Right forelimb (tissue), 1 donor: ENCODE data around the gene FKBP7.
"Not testable (repeated sequence)": the region's sequence is repeated elsewhere in the genome, so short reads cannot be mapped to it uniquely, and the experiment has no call there.

Experiments used
- DNase-seq: peaks from one replicate; pipeline ENCODE4 v3.0.0-alpha.2; 2018

Gene FKBP7, protein sequence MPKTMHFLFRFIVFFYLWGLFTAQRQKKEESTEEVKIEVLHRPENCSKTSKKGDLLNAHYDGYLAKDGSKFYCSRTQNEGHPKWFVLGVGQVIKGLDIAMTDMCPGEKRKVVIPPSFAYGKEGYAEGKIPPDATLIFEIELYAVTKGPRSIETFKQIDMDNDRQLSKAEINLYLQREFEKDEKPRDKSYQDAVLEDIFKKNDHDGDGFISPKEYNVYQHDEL

DNA sequence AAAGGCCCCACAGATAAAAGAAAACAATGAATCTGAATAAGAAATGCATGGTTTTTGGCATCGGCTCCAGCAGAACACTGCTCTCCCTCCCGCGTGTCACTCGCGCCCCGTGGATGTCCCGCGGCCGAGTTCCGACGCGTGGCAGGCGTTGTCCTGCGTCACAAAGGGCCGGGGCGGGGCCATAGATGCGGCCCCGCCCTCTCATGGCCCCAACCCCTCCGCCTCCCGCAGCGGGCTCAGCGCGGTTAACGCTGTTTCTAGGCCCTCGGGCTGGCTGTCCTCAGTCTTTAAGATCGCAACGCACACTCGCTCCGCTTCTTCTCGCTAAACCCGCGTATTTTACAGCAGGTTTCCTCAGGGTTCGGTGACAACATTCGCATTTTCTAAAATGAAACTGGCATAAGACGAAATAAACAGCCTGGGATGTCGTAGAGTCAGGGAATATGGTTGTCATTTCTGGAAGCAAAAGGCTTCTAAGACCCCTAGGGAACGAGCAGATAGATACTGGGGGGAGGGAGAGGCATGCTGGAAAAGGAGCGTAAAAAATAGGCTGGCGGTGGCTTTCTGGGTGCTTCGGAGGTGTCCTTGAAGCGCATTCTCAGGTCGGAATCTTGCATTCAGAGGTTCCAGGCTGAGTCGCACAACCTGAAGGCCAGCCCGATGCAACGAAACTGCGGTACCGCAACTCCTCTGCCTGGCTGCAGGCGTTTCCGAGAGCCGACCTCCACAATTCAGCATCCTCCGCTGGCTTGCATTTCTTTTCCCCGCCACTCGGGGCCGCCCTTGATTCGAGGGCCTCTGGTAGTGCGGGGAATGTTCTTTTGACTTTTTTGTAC lies at the start of gene FKBP7:
Gene FKBP7, minus strand, starts transcription at position 162 of the 836 bp plus-strand sequence. Its CDS starts 101 bp downstream, at position 61.
- peak; percentile 91 for DNase-seq

GRCh38 chr2:178527592-178527991 lies 49.2 kb upstream of the FKBP7 start:
- DNase-seq: no peak

GRCh38 chr2:178526256-178526655 lies 47.9 kb upstream of the FKBP7 start:
- DNase-seq: no peak

DNA sequence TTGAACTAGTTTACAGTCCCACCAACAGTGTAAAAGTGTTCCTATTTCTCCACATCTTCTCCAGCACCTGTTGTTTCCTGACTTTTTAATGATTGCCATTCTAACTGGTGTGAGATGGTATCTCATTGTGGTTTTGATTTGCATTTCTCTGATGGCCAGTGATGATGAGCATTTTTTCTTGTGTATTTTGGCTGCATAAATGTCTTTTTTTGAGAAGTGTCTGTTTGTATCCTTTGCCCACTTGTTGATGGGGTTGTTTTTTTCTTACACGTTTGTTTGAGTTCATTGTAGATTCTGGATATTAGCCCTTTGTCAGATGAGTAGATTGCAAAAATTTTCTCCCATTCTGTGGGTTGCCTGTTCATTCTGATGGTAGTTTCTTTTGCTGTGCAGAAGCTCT lies 47.1 kb upstream of the FKBP7 start:
- not testable (repeated sequence) for DNase-seq

GRCh38 chr2:178525010-178525409 lies 46.6 kb upstream of the FKBP7 start:
- not testable (repeated sequence) for DNase-seq

- DNase-seq: no peak
Measured at GRCh38 chr2:178523596-178524134, 45.3 kb upstream of the FKBP7 start.

DNA sequence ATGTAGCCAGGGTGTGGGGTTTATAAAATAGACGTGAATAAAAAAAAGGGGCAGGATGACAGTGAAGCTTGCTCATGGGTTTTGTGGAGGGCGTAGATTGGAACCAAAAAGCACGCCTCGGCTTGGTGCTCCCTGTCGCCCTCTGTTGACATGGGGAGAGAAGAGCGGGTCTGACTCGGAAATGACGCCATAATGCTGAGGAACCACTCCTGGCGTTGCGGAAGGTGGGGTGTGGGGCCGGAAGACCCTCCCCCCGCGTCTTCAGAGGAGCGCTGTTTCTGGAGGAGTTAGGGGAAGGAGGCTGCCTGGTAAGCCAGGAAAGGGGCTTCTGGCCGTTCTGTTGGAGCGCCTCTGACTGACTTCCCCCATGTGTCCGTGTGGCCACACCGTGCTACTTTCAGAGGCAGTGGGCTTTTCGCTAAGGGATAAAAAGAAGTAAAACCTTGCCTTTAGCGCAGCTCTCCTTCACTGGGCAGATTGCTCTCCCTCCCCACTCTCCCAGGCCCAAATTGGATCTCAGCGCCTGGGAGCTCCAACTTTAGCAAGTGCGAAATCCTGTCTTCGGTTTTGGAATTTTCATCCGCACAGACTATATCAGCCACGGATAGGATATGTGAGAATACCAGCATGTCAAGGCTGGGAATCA lies 44.7 kb upstream of the FKBP7 start:
- DNase-seq: peak; percentile 87

- DNase-seq: no peak
Measured at GRCh38 chr2:178521304-178522150, 43.1 kb upstream of the FKBP7 start.

DNA sequence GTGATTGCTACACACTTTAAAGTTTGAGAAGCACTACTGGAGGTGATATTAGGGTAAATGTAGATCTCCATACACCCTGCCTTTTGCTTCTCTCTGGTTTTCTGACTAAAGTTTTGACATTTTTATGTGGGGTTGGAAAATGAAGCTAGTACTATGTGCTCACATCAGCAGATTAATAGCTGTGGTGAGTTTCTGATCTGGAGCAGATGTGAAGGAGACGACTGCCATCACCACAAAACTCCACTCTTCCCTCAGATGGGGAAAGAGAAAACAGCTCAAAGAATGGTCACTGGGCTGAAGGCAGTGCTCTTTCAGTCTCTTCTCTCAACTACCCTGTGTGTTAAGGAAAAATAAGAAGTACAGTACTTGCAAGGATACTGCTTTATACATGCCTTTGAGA lies 39.1 kb upstream of the FKBP7 start:
- no peak for DNase-seq

DNA sequence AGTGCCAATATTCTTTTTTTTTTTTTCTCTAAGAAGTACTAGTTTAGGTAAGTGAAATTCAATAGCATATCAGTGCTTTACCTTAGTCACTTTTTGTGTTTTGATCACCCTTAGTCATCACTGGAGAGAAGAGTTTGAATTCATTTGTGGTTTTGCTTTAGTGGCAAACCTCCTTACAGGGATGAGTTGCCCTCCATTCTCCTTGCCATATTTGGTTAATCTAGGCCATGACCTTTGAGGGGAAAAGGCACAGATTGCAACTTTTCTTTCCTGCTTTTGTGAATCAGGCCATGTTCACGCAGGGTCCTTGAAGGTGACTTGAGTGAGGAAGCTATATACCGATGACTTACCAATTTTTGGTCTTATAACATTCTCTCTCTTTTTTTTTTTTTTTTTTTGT lies 36.3 kb upstream of the FKBP7 start:
- no peak for DNase-seq

GRCh38 chr2:178513876-178514275 lies 35.5 kb upstream of the FKBP7 start:
- DNase-seq: no peak

DNA sequence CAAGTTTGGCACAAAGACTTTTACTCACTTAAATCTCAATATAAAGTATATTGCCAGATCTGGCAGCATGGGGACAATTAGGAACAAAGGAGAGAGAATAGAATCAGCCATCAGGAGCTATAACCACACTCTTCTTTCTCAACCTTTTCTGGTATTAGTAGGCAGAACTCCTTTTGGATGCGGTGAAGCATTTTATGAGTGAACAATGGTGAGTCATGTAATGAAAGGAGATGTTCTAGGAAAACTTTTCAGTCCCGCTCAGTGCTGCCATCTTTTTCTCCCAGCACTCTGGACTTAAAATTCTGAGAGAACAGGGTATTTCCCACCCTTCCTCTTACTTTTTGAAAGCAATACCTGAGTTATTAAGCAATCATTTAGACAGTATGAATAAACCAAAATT lies 34.1 kb upstream of the FKBP7 start:
- no peak for DNase-seq

GRCh38 chr2:178510384-178510783 lies 32.0 kb upstream of the FKBP7 start:
- no peak for DNase-seq

DNA sequence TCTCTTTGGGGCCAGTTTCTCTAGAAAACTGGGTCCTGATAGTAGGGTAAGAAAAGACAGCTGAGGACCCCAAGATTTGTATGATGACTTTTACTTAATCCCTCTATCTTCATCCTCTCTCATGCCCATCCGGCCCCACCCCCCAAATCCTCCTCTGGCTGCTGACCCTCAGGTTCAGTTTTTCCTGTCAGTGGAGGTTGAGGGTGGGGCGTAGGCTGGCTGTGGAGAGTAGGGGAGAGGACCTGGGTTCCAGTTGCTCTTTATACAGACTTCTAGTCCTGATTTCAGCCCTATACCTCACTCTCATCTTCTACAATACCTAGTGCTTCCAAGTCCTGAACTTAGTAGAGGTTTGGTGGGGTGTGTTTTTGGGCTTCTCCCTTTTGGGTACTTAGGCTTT lies 30.2 kb upstream of the FKBP7 start:
- no peak for DNase-seq

DNA sequence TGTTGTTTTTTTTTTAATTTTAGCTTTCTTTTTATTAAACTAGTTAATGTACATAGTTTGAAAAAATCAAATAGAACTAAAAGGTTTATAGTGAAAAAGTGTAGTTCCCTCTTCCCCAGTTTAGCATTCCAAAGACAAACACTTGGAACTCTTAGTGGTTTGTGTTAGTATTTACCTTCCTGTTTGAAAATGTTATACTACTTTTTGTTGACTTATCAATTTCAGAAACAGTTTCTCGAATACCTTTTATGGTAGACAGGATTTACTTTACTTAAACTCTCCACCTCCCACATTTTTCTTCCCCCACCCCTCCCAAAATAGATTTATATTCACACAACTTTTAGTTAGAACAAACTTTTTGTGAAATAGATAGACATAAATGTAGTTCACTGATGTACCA lies 28.5 kb upstream of the FKBP7 start:
- DNase-seq: no peak

- DNase-seq: no peak
Measured at GRCh38 chr2:178506524-178506923, 28.1 kb upstream of the FKBP7 start.

DNA sequence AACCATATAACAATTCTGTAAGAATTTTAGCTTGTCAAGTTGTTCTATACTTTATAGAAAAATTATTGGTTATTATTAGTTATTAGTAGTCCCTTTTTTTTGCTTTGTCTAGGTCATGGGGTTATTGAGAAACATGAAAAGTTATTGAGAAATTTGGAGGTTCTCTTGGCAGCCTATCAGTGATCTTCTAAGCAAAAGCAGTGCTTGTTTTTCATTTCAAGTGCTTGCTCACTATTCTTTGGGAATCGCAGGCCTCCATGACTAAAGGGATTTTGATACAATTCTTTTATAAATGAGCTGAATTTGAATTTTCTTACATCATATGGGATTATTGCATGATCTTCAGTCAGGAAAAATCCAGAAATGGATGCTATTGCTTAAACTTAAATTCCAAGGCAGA lies 27.7 kb upstream of the FKBP7 start:
- no peak for DNase-seq

DNA sequence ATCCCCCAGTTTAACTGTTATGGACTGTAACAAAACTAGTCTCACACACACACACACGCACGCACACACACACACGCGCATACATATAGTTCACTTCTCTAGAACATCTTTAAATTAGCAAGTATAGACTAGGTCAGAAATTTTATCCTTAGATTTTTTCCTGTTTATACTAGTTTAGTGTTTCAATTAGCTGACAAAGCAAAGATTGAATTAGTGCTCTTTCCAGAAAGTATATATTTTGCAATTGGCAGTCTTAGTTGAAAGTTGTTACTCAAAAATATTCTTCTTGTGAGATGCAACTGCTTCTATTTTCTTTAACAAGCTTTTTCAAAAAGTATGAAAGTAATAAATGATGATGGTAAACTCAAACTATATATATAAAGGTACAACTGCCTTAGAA lies 24.4 kb upstream of the FKBP7 start:
- no peak for DNase-seq

DNA sequence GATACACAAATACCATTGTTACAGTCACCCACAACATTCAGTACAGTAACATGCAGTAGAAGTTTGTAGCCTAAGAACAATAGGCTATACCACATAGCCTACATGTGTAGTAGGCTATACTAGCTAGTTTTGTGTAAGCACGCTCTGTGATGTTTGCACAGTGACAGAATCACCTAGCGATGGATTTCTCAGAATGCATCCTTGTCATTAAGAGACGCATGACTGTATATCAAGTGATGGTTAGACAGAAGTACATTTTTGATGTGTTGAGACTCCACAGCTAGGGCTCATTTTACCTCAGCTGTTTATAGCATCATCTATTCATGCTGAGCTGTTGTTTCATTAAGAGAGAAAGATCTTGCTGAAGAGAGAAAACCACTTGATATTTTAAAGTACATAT lies 21.2 kb upstream of the FKBP7 start:
- DNase-seq: no peak

- DNase-seq: no peak
Measured at GRCh38 chr2:178498137-178498536, 19.7 kb upstream of the FKBP7 start.

- DNase-seq: no peak
Measured at GRCh38 chr2:178496049-178496448, 17.6 kb upstream of the FKBP7 start.

DNA sequence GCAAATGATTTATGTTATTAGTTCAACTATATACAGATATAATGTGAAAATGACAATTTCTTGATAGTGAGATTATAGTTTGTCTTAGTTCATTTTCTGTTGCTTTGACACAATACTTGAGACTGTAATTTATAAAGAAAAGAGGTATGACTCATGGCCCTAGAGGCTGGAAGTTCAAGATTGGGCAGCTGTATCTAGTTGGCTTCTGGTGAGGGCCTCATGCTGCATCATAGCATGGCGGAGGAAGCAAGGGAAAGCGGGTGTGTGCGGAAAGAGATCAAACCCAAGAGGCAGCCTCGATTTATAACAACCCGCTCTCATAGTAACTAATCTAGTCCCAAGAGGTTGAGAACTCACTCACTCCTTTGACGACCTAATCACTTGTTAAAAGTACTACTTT lies 13.2 kb upstream of the FKBP7 start:
- DNase-seq: no peak

GRCh38 chr2:178485356-178485755 lies 7.0 kb upstream of the FKBP7 start:
- DNase-seq: no peak
